HCT116 (cell line): ENCODE data around the gene AZGP1. TPM values are rescaled to one million over a fixed set of nuclear protein-coding genes. Genes with fewer than 3 reads are reported as not detected.
A peak's percentile ranks its signal among the peaks of the same experiment; 100 is the strongest.

Experiments
- ATAC-seq: fragments of 200-7000 bp; cut with Tn5 transposase; 2 replicates; pipeline ENCODE4 v1.9.1; 2020; ENCODE audit warnings: mild to moderate bottlenecking, moderate library complexity
- BruUV-seq: library from RNA; stranded (reverse); fragments of 400-500 nt; replicated peaks from 2 replicates; lab custom pipeline; 2021; lab: Mats Ljungman, UMichigan
- CTCF ChIA-PET: fragments of 300-600 bp; sonication (Branson Sonifier 250); formaldehyde crosslinking; loops from one replicate; lab custom pipeline; 2021; ENCODE audit warnings: antibody characterized with exemption; lab: Charles Lee
- POLR2A ChIA-PET: fragments of 300-600, 350-600 bp; sonication (Branson Sonifier 250); formaldehyde crosslinking; loops from one replicate; lab custom pipeline; 2021; ENCODE audit warnings: antibody characterized with exemption; lab: Charles Lee
- RAD21 ChIA-PET, 2 experiments: fragments of 300-600 bp; sonication (Branson Sonifier 250); formaldehyde crosslinking; loops; one replicate each; lab custom pipeline; 2023; ENCODE audit warnings: low total read pairs in 2 of 2; ENCODE audit not compliant: uncharacterized antibody in 2 of 2, unreplicated experiment in 2 of 2, low non-redundant PET in 1 of 2; lab: Charles Lee
- DNase-seq: peaks from one replicate; pipeline ENCODE4 v3.0.0-alpha.2; 2010; ENCODE audit warnings: low read depth, low spot score
- H2AFZ ChIP-seq: fragments of 200-600 bp; shearing (Covaris generic), sonication (generic); 2 replicates; pipeline ENCODE4 v1.6.1; 2017; ENCODE audit warnings: low read depth, mixed run types, mixed read lengths, antibody characterized with exemption, low read length; ENCODE audit not compliant: poor library complexity, severe bottlenecking
- H3K27ac ChIP-seq: 2 replicates; pipeline ENCODE4 v1.5.1; 2012; ENCODE audit warnings: low read depth, low read length
- H3K27me3 ChIP-seq: fragments of 200-600 bp; sonication (generic); 2 replicates; pipeline ENCODE4 v1.6.1; 2016; ENCODE audit warnings: mixed run types, low read length, mixed read lengths; ENCODE audit not compliant: insufficient read depth
- H3K36me3 ChIP-seq, 2 experiments: fragments of 200-500 bp in 1 of 2; fragments of 200-600 bp in 1 of 2; sonication (Bioruptor generic) in 1 of 2; sonication (generic) in 1 of 2; 2 replicates each; pipeline versions ENCODE4 v1.5.1 to v1.6.1; 2014 to 2016; ENCODE audit warnings: low read length in 2 of 2, inconsistent platforms in 1 of 2, mixed read lengths in 1 of 2, mixed run types in 1 of 2; ENCODE audit not compliant: insufficient read depth in 2 of 2, control insufficient read depth in 1 of 2
- H3K4me1 ChIP-seq, 2 experiments: fragments of 200-600 bp in 1 of 2; sonication (generic) in 1 of 2; 2 replicates each; pipeline versions ENCODE4 v1.5.1 to v1.6.1; 2012 to 2017; ENCODE audit warnings: low read length in 2 of 2, inconsistent platforms in 1 of 2, mild to moderate bottlenecking in 1 of 2, mixed read lengths in 1 of 2, mixed run types in 1 of 2, moderate library complexity in 1 of 2; ENCODE audit not compliant: insufficient read depth in 2 of 2, control insufficient read depth in 1 of 2
- H3K4me2 ChIP-seq: fragments of 200-600 bp; sonication (generic); 2 replicates; pipeline ENCODE4 v1.6.1; 2017; ENCODE audit warnings: mixed run types, low read length, mixed read lengths
- H3K4me3 ChIP-seq, 2 experiments: fragments of 200-600 bp in 1 of 2; sonication (generic) in 1 of 2; replicated peaks in 1 of 2; 2 replicates each; pipeline ENCODE4 v1.5.1; 2011 to 2016; ENCODE audit warnings: low read length in 2 of 2, control low read depth in 1 of 2, low read depth in 1 of 2, mild to moderate bottlenecking in 1 of 2, mixed read lengths in 1 of 2, mixed run types in 1 of 2
- H3K79me2 ChIP-seq: fragments of 200-600 bp; sonication (generic); 2 replicates; pipeline ENCODE4 v1.6.1; 2017; ENCODE audit warnings: mild to moderate bottlenecking, mixed run types, low read length, moderate library complexity, mixed read lengths; ENCODE audit not compliant: insufficient read depth
- H3K9ac ChIP-seq: fragments of 200-600 bp; sonication (generic); 2 replicates; pipeline ENCODE4 v1.6.1; 2016; ENCODE audit warnings: low read length, mixed read lengths
- H3K9me2 ChIP-seq: fragments of 200-600 bp; sonication (generic), shearing (Covaris generic); 2 replicates; pipeline ENCODE4 v1.6.1; 2017; ENCODE audit warnings: mixed run types, mild to moderate bottlenecking, moderate library complexity; ENCODE audit not compliant: insufficient read depth
- H3K9me3 ChIP-seq, 2 experiments: fragments of 200-500 bp in 1 of 2; fragments of 200-600 bp in 1 of 2; sonication (Bioruptor generic) in 1 of 2; sonication (generic) in 1 of 2; 2 replicates each; pipeline ENCODE4 v1.6.1; 2014 to 2017; ENCODE audit warnings: low read length in 2 of 2, mixed read lengths in 2 of 2, inconsistent platforms in 1 of 2, low read depth in 1 of 2, mild to moderate bottlenecking in 1 of 2, mixed run types in 1 of 2, moderate library complexity in 1 of 2; ENCODE audit not compliant: control insufficient read depth in 1 of 2, insufficient read depth in 1 of 2
- H4K20me1 ChIP-seq: fragments of 200-600 bp; sonication (generic), shearing (Covaris generic); 2 replicates; pipeline ENCODE4 v1.6.1; 2017; ENCODE audit warnings: mixed run types, mild to moderate bottlenecking, moderate library complexity; ENCODE audit not compliant: insufficient read depth
- CBX3 ChIP-seq: IDR thresholded peaks from 2 replicates; pipeline ENCODE4 v1.6.1; 2012; ENCODE audit warnings: low read depth
- CEBPB ChIP-seq: IDR thresholded peaks from 2 replicates; pipeline ENCODE4 v1.6.1; 2012; ENCODE audit warnings: low read depth
- EGR1 ChIP-seq: IDR thresholded peaks from 2 replicates; pipeline ENCODE4 v1.6.1; 2012; ENCODE audit warnings: low read depth
- EZH2 ChIP-seq: fragments of 200-600 bp; sonication (generic); IDR thresholded peaks from 2 replicates; pipeline ENCODE4 v1.6.1; 2017; ENCODE audit warnings: antibody characterized with exemption, mixed run types
- EZH2phosphoT487 ChIP-seq: fragments of 200-600 bp; IDR thresholded peaks from 2 replicates; pipeline ENCODE4 v1.6.1; 2018; ENCODE audit warnings: antibody characterized with exemption, borderline replicate concordance
- JUND ChIP-seq: IDR thresholded peaks from 2 replicates; pipeline ENCODE4 v1.6.1; 2012
- POLR2A ChIP-seq: IDR thresholded peaks from 2 replicates; pipeline ENCODE4 v1.7.0; 2011; ENCODE audit warnings: borderline replicate concordance; ENCODE audit not compliant: insufficient read depth, insufficient read length; ENCODE audit errors: extremely low read depth
- POLR2AphosphoS5 ChIP-seq: IDR thresholded peaks from 2 replicates; pipeline ENCODE4 v1.6.1; 2011; ENCODE audit warnings: mild to moderate bottlenecking, low read depth, low read length, moderate library complexity
- RAD21 ChIP-seq: IDR thresholded peaks from 2 replicates; pipeline ENCODE4 v1.6.1; 2012; ENCODE audit warnings: low read depth, mild to moderate bottlenecking
- SIN3A ChIP-seq: IDR thresholded peaks from 2 replicates; pipeline ENCODE4 v1.6.1; 2012; ENCODE audit warnings: low read depth
- SP1 ChIP-seq: IDR thresholded peaks from 2 replicates; pipeline ENCODE4 v1.6.1; 2012; ENCODE audit warnings: low read depth
- SRF ChIP-seq: IDR thresholded peaks from 2 replicates; pipeline ENCODE4 v1.6.1; 2012; ENCODE audit warnings: low read depth
- TCF7L2 ChIP-seq: IDR thresholded peaks from 2 replicates; pipeline ENCODE4 v1.7.0; 2011; ENCODE audit warnings: borderline replicate concordance, inconsistent platforms; ENCODE audit not compliant: insufficient read depth, insufficient read length; ENCODE audit errors: extremely low read depth
- ZFX ChIP-seq: fragments of 450-650 bp; IDR thresholded peaks from 2 replicates; pipeline ENCODE4 v1.6.1; 2017
- ZNF274 ChIP-seq: fragments of 200-500 bp; sonication (Bioruptor generic); IDR thresholded peaks from 2 replicates; pipeline ENCODE4 v1.6.1; 2014; ENCODE audit warnings: mild to moderate bottlenecking, low read depth, low read length, inconsistent platforms
- intact Hi-C: fragments of 100-400 bp; cut with micrococcal nuclease; formaldehyde crosslinking; loops from 2 replicates; pipeline ENCODE4 v1.10.0; 2022
- total RNA-seq: library from RNA; stranded (reverse); gene quantifications from one replicate; pipeline ENCODE4 v1.2.1, GENCODE V29; 2021; ENCODE audit not compliant: unreplicated experiment
- TF ChIP-seq, protein P1 (sequence below): IDR thresholded peaks from 2 replicates; pipeline ENCODE4 v1.6.1; 2012
- TF ChIP-seq, protein P2 (sequence below): IDR thresholded peaks from 2 replicates; pipeline ENCODE4 v1.6.1; 2011; ENCODE audit warnings: mild to moderate bottlenecking, low read length, moderate library complexity; ENCODE audit not compliant: insufficient replicate concordance; ENCODE audit errors: extremely low read depth
- TF ChIP-seq, protein P3 (sequence below): IDR thresholded peaks from 2 replicates; pipeline ENCODE4 v1.6.1; 2012
- TF ChIP-seq, protein P4 (sequence below): IDR thresholded peaks from 2 replicates; pipeline ENCODE4 v1.6.1; 2012; ENCODE audit warnings: low read depth

AZGP1 gene
- total RNA-seq, 1 experiment from 2014 or later = 1.1 TPM

DNA sequence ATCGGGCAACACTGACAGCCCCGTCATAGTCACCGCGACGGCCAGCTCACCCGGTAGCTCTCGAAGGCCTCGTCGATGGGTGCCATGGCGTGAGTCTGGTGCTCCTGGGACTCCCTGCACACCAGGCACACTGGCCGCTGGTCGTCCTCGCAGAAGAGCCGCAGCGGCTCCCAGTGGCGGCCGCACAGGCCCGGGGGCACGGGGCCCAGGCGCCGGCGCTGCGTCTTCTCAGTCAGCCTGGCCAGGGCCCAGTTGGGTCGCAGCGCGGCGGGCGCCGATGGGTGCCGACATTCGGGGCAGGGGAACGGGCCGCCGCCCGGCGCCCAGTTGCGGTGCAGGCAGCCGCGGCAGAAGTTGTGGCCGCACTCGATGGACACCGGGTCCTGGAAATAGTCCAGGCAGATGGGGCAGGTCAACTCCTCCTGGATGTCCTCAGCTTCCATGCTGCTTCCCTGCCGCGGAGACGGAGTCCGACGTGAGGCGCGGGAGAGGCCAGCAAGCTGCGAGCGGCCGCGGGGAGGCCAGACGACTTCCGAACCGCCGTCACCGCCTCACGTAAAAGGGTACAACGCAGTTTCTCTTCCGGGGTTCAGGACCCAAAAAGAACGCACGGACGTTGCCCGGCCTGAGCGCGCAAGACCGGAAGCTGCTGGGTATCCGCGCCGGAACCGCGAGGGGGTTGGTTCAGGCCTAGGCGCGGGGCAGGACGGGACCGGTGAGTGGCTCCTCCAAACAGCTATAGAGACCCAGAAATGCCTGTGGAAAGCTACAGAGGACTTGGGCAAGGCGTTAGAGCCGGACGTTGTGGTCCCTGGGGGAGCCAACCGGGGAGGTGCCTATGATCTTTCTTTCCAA lies 56.6 kb downstream of the AZGP1 start, which contains the start of gene TRIM4:
Gene TRIM4, minus strand, starts transcription at position 572 of the 855 bp plus-strand sequence. Its CDS starts 129 bp downstream, at position 443.
- Histone ChIP-seq H3K9ac (peak within 1 kb of the TSS; percentile 83), H3K4me1 (peaks cover 9 to 16% of the 10 kb centered on the region in 2 experiments), H4K20me1 (no peaks in the 10 kb centered on the region), H3K4me2 (peak within 1 kb of the TSS; percentile 80), H3K9me3 (no peaks in the 10 kb centered on the region), H3K27ac (peak within 1 kb of the TSS; percentile 90), H3K4me3 (peak within 1 kb of the TSS; percentile 60 to 86), H3K9me2 (no peaks in the 10 kb centered on the region), H3K36me3 (peaks cover 0 to 5% of the 10 kb centered on the region in 2 experiments; a peak in 1 of 4 replicates), H3K79me2 (peaks cover 60% of the 10 kb centered on the region), H3K27me3 (no peaks in the 10 kb centered on the region), H2AFZ (no peak within 1 kb of the TSS)
- DNase-seq (peak; percentile 85), ATAC-seq (peak; percentile 100)
- no TSS peak for BruUV-seq
- CTCF ChIA-PET = interaction anchor here (0.6 to 2.6 kb wide), 7 partner anchors 10 to 481 kb away, joined by 3 to 17 read pairs (median 5); partner anchors contain the start of gene GJC3
- POLR2A ChIA-PET = interaction anchor here (0.6 to 2.4 kb wide), 5 partner anchors 10 to 209 kb away, joined by 3 to 16 read pairs (median 3); partner anchors contain the start of gene GJC3
- intact Hi-C loops = loop anchor here (10.0 kb wide), 1 partner anchor 394 kb away; no protein-coding TSS in a partner anchor
- RAD21 ChIA-PET = interaction anchor here in 1 of 2 experiments (0.8 kb wide), 1 partner anchor 394 kb away, joined by 3 read pairs; no protein-coding TSS in a partner anchor
- peak; percentile 88 for TF ChIP-seq POLR2AphosphoS5
- TF ChIP-seq TCF7L2 = peak; percentile 50
- peak; percentile 37 for TF ChIP-seq POLR2A
- no peak for TF ChIP-seq ZNF274
- no peak for TF ChIP-seq EZH2
- TF ChIP-seq, protein P1, sequence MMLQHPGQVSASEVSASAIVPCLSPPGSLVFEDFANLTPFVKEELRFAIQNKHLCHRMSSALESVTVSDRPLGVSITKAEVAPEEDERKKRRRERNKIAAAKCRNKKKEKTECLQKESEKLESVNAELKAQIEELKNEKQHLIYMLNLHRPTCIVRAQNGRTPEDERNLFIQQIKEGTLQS = no peak
- TF ChIP-seq, protein P2, sequence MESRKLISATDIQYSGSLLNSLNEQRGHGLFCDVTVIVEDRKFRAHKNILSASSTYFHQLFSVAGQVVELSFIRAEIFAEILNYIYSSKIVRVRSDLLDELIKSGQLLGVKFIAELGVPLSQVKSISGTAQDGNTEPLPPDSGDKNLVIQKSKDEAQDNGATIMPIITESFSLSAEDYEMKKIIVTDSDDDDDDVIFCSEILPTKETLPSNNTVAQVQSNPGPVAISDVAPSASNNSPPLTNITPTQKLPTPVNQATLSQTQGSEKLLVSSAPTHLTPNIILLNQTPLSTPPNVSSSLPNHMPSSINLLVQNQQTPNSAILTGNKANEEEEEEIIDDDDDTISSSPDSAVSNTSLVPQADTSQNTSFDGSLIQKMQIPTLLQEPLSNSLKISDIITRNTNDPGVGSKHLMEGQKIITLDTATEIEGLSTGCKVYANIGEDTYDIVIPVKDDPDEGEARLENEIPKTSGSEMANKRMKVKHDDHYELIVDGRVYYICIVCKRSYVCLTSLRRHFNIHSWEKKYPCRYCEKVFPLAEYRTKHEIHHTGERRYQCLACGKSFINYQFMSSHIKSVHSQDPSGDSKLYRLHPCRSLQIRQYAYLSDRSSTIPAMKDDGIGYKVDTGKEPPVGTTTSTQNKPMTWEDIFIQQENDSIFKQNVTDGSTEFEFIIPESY = no peak
- TF ChIP-seq EGR1 = no peak
- TF ChIP-seq SP1 = peak; percentile 24; the same call in 1 of the 2 replicates
- TF ChIP-seq, protein P3, sequence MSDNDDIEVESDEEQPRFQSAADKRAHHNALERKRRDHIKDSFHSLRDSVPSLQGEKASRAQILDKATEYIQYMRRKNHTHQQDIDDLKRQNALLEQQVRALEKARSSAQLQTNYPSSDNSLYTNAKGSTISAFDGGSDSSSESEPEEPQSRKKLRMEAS = peak; percentile 62; the same call in 1 of the 2 replicates
- TF ChIP-seq CBX3 = no peak; the same call in 1 of the 2 replicates
- TF ChIP-seq EZH2phosphoT487 = no peak
- 0 out of 2 replicates have a peak, but pooled peaks have one; percentile 15 for TF ChIP-seq RAD21
- peak; percentile 89 for TF ChIP-seq SIN3A
- no peak for TF ChIP-seq JUND
- peak; percentile 87 for TF ChIP-seq ZFX
- no peak for TF ChIP-seq CEBPB
- TF ChIP-seq, protein P4, sequence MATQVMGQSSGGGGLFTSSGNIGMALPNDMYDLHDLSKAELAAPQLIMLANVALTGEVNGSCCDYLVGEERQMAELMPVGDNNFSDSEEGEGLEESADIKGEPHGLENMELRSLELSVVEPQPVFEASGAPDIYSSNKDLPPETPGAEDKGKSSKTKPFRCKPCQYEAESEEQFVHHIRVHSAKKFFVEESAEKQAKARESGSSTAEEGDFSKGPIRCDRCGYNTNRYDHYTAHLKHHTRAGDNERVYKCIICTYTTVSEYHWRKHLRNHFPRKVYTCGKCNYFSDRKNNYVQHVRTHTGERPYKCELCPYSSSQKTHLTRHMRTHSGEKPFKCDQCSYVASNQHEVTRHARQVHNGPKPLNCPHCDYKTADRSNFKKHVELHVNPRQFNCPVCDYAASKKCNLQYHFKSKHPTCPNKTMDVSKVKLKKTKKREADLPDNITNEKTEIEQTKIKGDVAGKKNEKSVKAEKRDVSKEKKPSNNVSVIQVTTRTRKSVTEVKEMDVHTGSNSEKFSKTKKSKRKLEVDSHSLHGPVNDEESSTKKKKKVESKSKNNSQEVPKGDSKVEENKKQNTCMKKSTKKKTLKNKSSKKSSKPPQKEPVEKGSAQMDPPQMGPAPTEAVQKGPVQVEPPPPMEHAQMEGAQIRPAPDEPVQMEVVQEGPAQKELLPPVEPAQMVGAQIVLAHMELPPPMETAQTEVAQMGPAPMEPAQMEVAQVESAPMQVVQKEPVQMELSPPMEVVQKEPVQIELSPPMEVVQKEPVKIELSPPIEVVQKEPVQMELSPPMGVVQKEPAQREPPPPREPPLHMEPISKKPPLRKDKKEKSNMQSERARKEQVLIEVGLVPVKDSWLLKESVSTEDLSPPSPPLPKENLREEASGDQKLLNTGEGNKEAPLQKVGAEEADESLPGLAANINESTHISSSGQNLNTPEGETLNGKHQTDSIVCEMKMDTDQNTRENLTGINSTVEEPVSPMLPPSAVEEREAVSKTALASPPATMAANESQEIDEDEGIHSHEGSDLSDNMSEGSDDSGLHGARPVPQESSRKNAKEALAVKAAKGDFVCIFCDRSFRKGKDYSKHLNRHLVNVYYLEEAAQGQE = no peak
- TF ChIP-seq SRF = 0 out of 2 replicates have a peak, but pooled peaks have one; percentile 28
